ENCODE measurements around the gene SERTAD4. TPM values are rescaled to one million over a fixed set of nuclear protein-coding genes. Genes with fewer than 3 reads are reported as not detected.
"Not testable (repeated sequence)": the region's sequence is repeated elsewhere in the genome, so short reads cannot be mapped to it uniquely, and the experiment has no call there.

Gene SERTAD4
- total RNA-seq, 1 donor from 2014 or later: 47.2 TPM

DNA sequence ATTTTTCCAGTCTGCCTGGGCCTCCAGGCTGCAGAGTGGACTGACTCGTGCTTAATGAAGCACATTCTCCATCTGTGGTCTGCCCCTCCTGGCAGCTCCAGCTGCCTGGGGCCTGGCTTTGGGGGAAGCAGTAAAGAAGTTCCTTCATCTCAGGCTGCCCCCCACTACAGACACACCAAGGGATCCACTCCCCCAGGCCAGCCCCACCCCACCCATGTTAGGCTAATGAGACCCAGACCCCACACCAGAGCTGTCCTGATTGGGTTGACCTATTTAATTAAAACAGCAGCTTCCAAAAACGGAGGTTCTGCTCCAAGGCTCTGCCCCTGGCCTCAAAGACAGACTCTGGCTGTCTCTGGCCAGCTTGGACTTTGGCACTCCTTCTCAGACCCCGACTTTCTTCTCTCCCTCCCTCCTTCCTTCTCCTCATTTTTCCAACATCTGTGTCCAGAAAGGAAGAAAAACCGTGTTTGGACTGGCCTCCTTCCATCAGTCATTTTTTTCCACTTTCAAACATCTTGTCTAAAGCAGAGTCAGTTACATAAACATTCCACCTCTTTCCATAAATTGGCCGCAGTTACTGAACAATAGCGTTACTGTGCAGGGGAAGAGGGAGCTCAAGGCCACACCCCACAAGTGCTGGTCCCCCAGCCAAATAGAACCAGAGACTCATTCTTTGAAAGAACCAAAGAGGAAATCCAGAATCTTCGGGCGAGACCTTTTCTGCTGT lies 29.7 kb downstream of the SERTAD4 start:
- no peaks in the 10 kb centered on the region for H3K27me3 Mint-ChIP-seq (ENCODE audit: unreplicated experiment)
- peaks cover 32% of the 10 kb centered on the region for H3K4me1 Mint-ChIP-seq (ENCODE audit: unreplicated experiment)
- H3K36me3 Mint-ChIP-seq (ENCODE audit: unreplicated experiment): no peaks in the 10 kb centered on the region
- H3K27ac Mint-ChIP-seq (ENCODE audit: unreplicated experiment): no peak overlapping the region
- TF ChIP-seq, protein P1, sequence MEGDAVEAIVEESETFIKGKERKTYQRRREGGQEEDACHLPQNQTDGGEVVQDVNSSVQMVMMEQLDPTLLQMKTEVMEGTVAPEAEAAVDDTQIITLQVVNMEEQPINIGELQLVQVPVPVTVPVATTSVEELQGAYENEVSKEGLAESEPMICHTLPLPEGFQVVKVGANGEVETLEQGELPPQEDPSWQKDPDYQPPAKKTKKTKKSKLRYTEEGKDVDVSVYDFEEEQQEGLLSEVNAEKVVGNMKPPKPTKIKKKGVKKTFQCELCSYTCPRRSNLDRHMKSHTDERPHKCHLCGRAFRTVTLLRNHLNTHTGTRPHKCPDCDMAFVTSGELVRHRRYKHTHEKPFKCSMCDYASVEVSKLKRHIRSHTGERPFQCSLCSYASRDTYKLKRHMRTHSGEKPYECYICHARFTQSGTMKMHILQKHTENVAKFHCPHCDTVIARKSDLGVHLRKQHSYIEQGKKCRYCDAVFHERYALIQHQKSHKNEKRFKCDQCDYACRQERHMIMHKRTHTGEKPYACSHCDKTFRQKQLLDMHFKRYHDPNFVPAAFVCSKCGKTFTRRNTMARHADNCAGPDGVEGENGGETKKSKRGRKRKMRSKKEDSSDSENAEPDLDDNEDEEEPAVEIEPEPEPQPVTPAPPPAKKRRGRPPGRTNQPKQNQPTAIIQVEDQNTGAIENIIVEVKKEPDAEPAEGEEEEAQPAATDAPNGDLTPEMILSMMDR (IDR thresholded peaks at IDR 0.05): no peak
- no peak for DNase-seq (ENCODE audit: extremely low spot score, unreplicated experiment)
- no peaks in the 10 kb centered on the region for H3K9me3 Mint-ChIP-seq (ENCODE audit: unreplicated experiment)
- H3K4me3 Mint-ChIP-seq (ENCODE audit: unreplicated experiment): no peak overlapping the region

DNA sequence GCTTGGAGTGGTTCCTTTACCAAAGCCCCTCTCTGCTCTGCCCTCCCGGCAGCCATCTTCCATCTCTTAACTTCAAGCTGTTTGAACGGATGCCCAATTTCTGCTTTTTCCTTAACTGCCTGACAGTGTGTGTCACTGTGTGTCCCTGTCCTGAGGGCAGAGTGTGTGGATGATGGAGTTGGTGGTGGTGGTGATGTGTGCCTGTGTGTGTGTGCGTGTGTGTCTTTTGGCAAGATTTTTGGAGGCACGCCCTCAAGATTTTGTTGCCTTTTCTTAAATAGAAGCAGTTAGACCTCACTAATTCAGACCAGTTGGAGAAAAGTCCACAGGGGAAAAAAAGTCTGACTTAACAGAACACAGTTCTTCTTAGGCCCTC lies 30.3 kb downstream of the SERTAD4 start:
- Mint-ChIP-seq H3K36me3 (ENCODE audit: unreplicated experiment) (no peaks in the 10 kb centered on the region), H3K9me3 (ENCODE audit: unreplicated experiment) (no peaks in the 10 kb centered on the region), H3K4me3 (ENCODE audit: unreplicated experiment) (no peak overlapping the region), H3K27me3 (ENCODE audit: unreplicated experiment) (no peaks in the 10 kb centered on the region), H3K4me1 (ENCODE audit: unreplicated experiment) (peaks cover 27% of the 10 kb centered on the region), H3K27ac (ENCODE audit: unreplicated experiment) (no peak overlapping the region)
- TF ChIP-seq, protein P1 (IDR thresholded peaks at IDR 0.05): no peak
- no peak for DNase-seq (ENCODE audit: extremely low spot score, unreplicated experiment)

DNA sequence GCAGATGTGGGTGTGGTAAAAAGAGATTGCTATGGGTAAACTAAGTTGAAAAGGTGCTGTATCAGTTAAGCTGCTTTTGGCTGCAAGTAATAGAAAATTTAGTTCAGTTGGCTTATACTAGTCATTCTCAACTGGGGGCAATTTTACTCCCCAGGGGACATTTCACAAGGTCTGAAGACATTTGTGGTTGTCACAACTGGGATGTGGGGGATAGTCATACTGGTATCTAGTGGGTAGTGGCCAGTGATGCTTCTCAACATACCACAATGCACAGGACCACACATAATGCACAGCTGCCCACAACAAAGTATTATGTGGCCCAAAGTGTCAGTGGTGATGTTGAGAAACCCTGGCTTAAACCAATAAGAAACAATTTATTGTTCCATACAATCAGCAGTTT lies 31.4 kb downstream of the SERTAD4 start:
- Mint-ChIP-seq H3K4me1 (ENCODE audit: unreplicated experiment) (peaks cover 16% of the 10 kb centered on the region), H3K9me3 (ENCODE audit: unreplicated experiment) (no peaks in the 10 kb centered on the region), H3K36me3 (ENCODE audit: unreplicated experiment) (no peaks in the 10 kb centered on the region), H3K4me3 (ENCODE audit: unreplicated experiment) (no peak overlapping the region), H3K27me3 (ENCODE audit: unreplicated experiment) (no peaks in the 10 kb centered on the region), H3K27ac (ENCODE audit: unreplicated experiment) (no peak overlapping the region)
- no peak for DNase-seq (ENCODE audit: extremely low spot score, unreplicated experiment)
- TF ChIP-seq, protein P1 (IDR thresholded peaks at IDR 0.05): no peak

DNA sequence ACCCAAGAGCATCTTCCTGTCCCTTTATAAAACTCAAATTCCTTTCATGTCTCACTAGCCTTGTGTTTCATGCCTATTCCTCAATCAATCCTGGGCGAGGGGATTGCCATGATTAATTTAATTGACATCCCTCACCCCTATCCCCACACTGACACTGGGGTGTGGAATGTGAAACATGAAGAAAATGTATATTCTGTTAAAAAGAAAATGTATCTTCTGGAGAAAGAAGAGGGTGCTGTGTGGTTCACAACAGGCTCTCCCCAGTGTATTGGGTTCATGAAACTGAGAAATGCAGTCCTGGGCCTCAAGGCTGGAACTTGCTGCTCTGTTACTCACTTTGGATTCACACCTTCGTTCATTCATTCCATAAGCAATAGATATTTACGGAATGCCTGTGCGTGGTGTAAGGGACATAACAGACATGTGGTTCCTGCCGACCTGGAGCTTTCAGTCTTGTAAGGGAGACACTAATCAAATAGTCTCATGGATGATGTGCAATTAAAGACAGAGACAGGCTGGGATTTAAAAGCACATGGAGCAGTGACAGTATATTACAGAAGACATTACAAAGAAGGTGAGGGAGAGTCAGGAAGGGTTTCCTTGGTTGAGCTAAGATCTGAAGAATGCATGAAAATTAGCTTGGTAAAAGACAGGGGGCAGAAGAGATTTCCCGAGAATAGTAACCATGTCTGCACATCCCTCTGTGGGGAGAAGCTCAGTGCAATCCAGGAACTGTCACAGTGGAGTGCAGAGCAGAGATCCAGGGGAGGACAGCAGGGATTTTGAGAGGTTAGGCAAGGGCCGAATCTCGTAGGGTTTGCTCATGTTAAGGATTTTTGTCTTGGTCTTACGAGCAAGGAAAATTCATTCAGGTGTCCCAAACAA lies 32.1 kb downstream of the SERTAD4 start:
- TF ChIP-seq, protein P1 (IDR thresholded peaks at IDR 0.05): peak; percentile 52
- no peak for DNase-seq (ENCODE audit: extremely low spot score, unreplicated experiment)
- Mint-ChIP-seq H3K27me3 (ENCODE audit: unreplicated experiment) (no peaks in the 10 kb centered on the region), H3K4me1 (ENCODE audit: unreplicated experiment) (peaks cover 9% of the 10 kb centered on the region), H3K4me3 (ENCODE audit: unreplicated experiment) (no peak overlapping the region), H3K36me3 (ENCODE audit: unreplicated experiment) (no peaks in the 10 kb centered on the region), H3K27ac (ENCODE audit: unreplicated experiment) (no peak overlapping the region), H3K9me3 (ENCODE audit: unreplicated experiment) (no peaks in the 10 kb centered on the region)

DNA sequence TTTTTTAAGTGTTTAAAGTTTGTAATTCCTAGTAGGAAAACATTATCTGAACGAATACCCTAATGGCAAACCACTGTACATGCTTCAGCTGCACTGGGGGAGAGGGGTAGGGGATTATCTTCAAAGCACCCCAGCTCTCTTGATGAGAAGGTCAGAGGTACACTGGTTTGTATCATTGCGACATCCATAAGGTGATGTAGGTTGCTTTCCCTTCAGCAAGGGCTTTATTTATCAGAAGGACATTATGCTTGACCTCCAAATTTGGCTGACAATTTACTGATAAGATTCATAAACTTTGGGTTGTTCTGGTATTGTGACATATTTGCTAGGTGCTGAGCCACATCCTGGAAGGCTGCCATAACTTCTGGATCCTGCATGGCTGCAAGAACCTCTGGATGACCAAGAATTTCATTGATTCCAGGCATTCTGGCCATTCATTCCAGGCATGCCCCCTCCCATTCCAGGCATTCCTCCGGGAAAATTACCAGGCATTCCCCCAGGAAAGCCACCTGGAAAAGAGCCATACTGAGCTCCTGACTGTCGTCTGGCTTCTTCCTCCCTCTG lies 32.9 kb downstream of the SERTAD4 start:
- H3K27ac Mint-ChIP-seq (ENCODE audit: unreplicated experiment); DNase-seq (ENCODE audit: extremely low spot score, unreplicated experiment); H3K4me1 Mint-ChIP-seq (ENCODE audit: unreplicated experiment); H3K27me3 Mint-ChIP-seq (ENCODE audit: unreplicated experiment); H3K36me3 Mint-ChIP-seq (ENCODE audit: unreplicated experiment); H3K4me3 Mint-ChIP-seq (ENCODE audit: unreplicated experiment); H3K9me3 Mint-ChIP-seq (ENCODE audit: unreplicated experiment): not testable (repeated sequence)

Measured in osteocyte (in vitro differentiated cells).